CD4-positive, alpha-beta T cell treated with Interleukin-4 for 1 hour (primary cell): ENCODE data around the gene TBC1D3I.
"Not testable (repeated sequence)": the region's sequence is repeated elsewhere in the genome, so short reads cannot be mapped to it uniquely, and the experiment has no call there.

ENCODE experiments used
- DNase-seq, 2 donors: peaks; one replicate each; pipeline ENCODE4 v3.0.0-alpha.2; 2020 to 2022

The TBC1D3I gene

DNA sequence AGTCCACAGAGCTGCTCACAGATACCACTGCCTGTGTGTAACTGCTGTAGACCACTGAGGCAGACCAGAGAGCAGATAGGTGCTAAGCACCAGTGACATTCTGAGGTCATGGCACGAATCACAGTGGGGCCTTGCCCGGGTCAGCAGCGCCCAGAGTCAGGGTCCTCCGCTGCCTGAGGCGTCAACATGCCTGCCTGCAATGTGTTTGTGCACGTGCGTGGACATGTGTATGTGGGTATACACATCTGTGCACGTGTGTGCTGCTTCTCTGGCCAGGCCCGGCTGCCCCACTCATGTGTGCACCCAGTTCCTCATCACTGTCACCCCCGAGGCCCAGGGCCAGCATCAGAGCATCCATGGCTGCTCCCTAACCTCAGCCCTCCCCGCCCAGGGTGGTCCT, at the start of gene TBC1D3I:
TSS of gene TBC1D3I (minus strand) at position 101 of the 400 bp plus-strand sequence. CDS start 1,585 bp downstream, outside the sequence.
- not testable (repeated sequence) for DNase-seq

- not testable (repeated sequence) for DNase-seq
Measured at GRCh38 chr17:36295161-36295560, 30.8 kb upstream of the TBC1D3I start.

- DNase-seq, result not testable (repeated sequence)
Measured at GRCh38 chr17:36289965-36290612, 25.7 kb upstream of the TBC1D3I start.

- not testable (repeated sequence) for DNase-seq
Measured at GRCh38 chr17:36284219-36284618, 19.8 kb upstream of the TBC1D3I start.

GRCh38 chr17:36283256-36283655, 18.9 kb upstream of the TBC1D3I start:
- DNase-seq, result not testable (repeated sequence)

GRCh38 chr17:36242046-36242445, 22.3 kb downstream of the TBC1D3I start:
- not testable (repeated sequence) for DNase-seq

- peak; percentile 14 to 45 for DNase-seq
Measured at GRCh38 chr17:36229644-36230043, 34.7 kb downstream of the TBC1D3I start.

GRCh38 chr17:36222967-36223366, 41.4 kb downstream of the TBC1D3I start:
- not testable (repeated sequence) for DNase-seq

- DNase-seq, result not testable (repeated sequence)
Measured at GRCh38 chr17:36221581-36222100, 42.7 kb downstream of the TBC1D3I start.

DNA sequence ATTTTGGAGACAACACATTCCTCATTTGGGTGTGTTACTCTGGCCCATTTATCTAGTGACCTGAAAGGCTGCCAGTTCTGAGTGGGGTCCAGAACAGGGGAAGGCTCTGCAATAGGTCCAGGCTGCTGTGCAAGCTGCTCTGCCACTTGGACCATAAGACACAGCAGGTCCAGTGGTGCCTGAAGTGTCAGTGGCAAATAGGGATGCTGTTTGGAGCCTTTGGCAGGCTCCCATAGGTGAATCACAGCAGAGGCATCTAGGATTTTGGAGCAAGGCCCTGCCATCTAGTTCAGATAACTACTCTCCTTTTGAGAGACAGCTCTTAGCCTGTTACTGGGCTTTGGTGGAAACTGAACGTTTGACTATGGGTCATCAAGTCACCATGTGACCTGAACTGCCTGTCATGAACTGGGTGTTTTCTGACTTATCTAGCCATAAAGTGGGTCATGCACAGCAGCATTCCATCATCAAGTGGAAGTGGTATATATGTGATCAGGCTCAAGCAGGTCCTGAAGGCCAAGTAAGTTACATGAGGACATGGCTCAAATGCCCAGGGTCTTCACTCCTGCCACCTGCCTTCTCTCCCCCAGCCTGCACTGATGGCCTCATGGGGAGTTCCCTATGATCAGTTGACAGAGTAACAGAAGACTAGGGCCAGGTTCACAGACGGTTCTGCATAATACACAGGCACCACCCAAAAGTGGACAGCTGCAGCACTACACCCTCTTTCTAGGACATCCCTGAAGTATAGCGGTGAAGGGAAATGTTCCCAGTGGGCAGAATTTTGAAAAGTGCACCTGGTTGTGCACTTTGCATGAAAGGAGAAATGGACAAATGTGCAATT, 43.4 kb downstream of the TBC1D3I start:
- not testable (repeated sequence) for DNase-seq

GRCh38 chr17:36219556-36219955, 44.8 kb downstream of the TBC1D3I start:
- DNase-seq, result not testable (repeated sequence)

DNA sequence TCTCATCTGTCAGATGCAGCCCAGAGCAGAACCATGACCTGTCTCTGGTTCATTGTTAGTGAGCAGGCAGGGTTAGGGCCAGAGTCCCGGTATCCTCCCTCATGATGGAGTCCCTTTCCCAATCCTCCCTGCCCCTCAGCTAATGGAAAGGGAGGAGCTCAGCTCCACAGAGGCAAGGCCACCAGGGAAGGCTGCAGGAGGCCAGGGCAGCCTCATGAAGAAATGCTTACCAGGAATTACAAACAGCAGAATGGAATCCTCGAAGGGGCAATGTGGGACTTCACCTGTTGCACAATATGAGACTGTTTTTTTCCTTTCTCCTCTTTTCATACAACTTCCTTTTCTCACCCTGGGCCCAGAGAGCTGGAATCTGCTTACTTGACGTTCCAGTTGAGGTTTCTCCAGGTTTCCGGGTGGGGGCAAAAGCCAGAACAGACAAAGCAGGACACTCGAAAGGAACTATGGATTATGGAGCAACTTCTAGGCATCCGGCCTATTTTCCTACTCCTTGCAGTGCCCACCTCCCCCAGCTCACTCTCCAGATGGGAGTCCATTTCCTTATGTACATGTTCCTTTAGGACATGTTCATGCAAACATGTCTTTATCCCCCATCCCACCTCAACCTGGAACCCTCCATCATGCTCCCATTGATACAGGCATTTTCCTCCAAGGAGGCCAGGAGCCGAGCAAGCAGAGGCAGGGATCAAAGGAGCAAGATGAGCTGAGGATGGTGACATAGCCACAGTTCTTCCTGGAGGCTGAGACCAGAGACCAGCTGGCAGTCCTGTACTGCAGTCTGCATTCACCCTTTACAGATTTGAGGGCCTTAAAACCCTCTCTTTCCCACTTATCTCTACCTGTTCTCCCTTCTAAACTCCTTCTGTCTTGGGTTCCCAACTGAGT, 48.7 kb downstream of the TBC1D3I start:
- not testable (repeated sequence) for DNase-seq

GRCh38 chr17:36214918-36215317, 49.5 kb downstream of the TBC1D3I start:
- no peak for DNase-seq

DNA sequence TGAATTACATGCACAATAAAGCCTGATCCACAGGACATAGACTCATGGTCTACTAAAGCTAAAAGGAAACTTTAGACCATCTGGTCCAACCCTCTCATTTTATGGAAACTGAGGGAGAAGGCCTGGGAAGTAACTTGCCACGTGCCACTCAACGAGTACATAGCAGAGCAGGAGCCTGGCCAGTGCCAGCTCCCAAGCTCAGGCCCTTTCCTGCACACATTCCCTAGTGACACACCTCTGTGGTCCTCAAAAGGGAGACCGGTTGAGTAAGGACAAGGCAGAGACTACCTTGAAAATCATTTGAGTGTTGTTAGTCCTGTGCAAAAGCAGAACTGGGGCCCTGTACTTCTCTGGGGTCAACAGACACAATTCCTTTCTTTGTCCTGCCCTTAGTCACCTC, 50.7 kb downstream of the TBC1D3I start:
- DNase-seq, result no peak

GRCh38 chr17:36212966-36213365, 51.4 kb downstream of the TBC1D3I start:
- DNase-seq, result peak in 1 of 2 donors; percentile 28

- no peak for DNase-seq
Measured at GRCh38 chr17:36212272-36212605, 52.1 kb downstream of the TBC1D3I start.

GRCh38 chr17:36211484-36212271, 52.7 kb downstream of the TBC1D3I start:
- DNase-seq, result peak in 1 of 2 donors; percentile 66

DNA sequence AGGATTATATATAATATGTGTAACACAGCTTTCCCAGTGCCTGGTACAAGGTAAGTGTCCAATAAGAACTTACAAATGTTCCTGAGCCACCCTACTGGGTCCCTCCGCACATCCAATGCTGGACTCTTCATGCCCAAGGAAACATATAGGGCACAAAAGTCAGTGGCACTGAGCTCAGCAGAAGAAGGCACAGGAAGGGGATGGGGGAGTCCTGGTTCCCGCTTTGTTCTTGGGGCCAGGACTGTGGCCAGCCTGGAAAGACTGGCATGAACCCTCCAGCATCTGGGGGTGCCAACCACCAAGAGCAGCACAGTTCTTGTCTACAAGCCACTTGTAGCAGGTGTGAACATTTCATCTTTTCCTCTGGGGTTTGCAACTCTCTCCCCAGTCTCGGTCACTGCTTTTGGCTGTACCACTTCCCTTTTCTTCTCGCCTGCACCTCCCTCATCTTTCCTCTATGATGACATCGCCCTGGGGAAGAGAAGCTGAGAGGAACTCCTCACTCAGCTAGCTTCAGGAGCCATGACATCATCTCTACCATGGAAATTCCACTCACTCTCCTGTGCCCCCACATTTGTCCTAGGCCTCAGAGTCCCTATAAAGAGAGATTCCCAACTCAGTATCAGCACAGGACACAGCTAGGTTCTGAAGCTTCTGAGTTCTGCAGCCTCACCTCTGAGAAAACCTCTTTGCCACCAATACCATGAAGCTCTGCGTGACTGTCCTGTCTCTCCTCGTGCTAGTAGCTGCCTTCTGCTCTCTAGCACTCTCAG, 53.7 kb downstream of the TBC1D3I start, which contains the start of gene CCL4L2:
TSS of gene CCL4L2 (plus strand) at position 625 of the 773 bp plus-strand sequence.
- peak; percentile 29 to 68 for DNase-seq

DNA sequence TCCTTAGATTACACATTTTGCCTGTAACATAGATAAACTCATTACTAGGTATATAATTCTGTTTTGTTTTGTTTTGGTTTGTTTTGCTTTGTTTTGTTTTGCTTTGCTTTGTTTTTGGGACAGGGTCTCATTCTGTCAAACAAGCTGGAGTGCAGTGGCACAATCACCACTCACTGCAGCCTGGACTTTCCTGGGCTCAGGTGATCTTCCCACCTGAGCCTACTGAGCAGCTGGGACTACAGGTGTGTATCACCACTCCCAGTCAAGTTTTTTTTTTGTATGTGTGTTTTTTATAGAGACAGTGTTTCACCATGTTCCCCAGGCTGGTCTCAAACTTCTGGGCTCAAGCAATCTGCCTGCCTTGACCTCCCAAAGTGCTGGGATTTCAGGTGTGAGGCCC, 54.8 kb downstream of the TBC1D3I start:
- no peak for DNase-seq

DNA sequence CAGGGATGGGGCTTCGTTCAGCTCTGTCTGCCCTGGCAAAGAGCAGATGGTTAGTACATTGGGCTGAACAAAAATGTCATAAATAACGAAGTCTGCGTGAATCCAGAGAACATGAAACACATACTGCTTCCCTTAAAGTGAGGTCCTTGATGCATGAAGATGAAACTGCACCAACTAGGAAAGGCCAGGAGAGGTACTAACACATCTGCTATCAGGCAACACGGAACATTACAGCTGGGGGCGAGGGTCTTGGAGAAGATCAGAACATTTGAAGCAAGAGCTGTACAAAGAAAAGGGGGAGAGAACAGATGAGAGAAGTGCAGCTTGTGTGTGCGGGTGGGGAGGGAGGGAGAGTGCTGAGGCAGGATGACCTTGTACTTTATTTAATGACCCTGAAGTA, 57.0 kb downstream of the TBC1D3I start:
- DNase-seq, result not testable (repeated sequence)

DNA sequence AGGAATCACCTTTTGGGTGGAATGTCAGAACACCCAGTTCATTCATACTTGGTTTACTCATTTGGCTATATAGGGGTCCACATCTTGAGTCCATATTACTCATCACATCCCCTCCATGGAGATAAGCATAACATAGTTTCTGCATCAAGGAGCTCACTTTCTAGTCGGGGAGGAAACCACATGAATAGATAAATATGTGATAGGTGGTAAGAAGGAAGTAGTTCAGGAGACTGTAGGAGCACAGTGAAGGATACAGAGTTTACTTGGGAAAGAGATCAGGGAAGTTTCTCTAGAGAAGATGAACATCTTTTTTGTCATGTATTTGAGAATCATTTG, 57.9 kb downstream of the TBC1D3I start:
- DNase-seq, result not testable (repeated sequence)
